Activated B cell treated with CpG ODN at 0.5 μM for 24 hours (primary cell): ENCODE results near the gene DCTN1. TPM values are rescaled to one million over a fixed set of nuclear protein-coding genes. Genes with fewer than 3 reads are reported as not detected.
"Not testable (repeated sequence)": the region's sequence is repeated elsewhere in the genome, so short reads cannot be mapped to it uniquely, and the experiment has no call there.

ENCODE experiments used
- ATAC-seq: fragments of 200-7000 bp; cut with Tn5 transposase; one replicate; pipeline ENCODE4 v1.10.0; 2021; ENCODE audit warnings: low read depth, mild to moderate bottlenecking, moderate library complexity
- CTCF ChIA-PET: fragments of 350-600 bp; sonication (Branson Sonifier 250); formaldehyde crosslinking; loops from one replicate; lab custom pipeline; 2021; ENCODE audit warnings: antibody characterized with exemption; lab: Charles Lee
- POLR2A ChIA-PET: fragments of 350-600 bp; sonication (Branson Sonifier 250); formaldehyde crosslinking; loops from one replicate; lab custom pipeline; 2021; ENCODE audit warnings: antibody characterized with exemption; lab: Charles Lee
- DNase-seq: peaks from one replicate; pipeline ENCODE4 v3.0.0; 2022
- H3K27ac Mint-ChIP-seq: one replicate; pipeline ENCODE4 v1.8.0; 2020; ENCODE audit warnings: mixed read lengths
- H3K27me3 Mint-ChIP-seq: one replicate; pipeline ENCODE4 v1.8.0; 2021; ENCODE audit warnings: mixed read lengths
- H3K36me3 Mint-ChIP-seq: one replicate; pipeline ENCODE4 v1.8.0; 2021; ENCODE audit warnings: low read depth, mixed read lengths
- H3K4me1 Mint-ChIP-seq: one replicate; pipeline ENCODE4 v1.8.0; 2021; ENCODE audit warnings: mixed read lengths
- H3K4me3 Mint-ChIP-seq: one replicate; pipeline ENCODE4 v1.8.0; 2020; ENCODE audit warnings: mild to moderate bottlenecking, mixed read lengths
- H3K9me3 Mint-ChIP-seq: one replicate; pipeline ENCODE4 v1.8.0; 2020; ENCODE audit warnings: mixed read lengths
- CTCF ChIP-seq: fragments of 200-600 bp; IDR thresholded peaks from one replicate; pipeline ENCODE4 v1.8.0; 2022; ENCODE audit warnings: antibody characterized with exemption, mild to moderate bottlenecking
- intact Hi-C: fragments of 100-400 bp; cut with micrococcal nuclease; formaldehyde crosslinking; loops from one replicate; pipeline ENCODE4 v1.15.1; 2024
- total RNA-seq: library from RNA; stranded (reverse); gene quantifications from 2 replicates; pipeline ENCODE4 v1.2.3, GENCODE V29; 2022

DCTN1 gene
- total RNA-seq, 1 donor from 2014 or later, result 137 TPM

GRCh38 chr2:74424995-74425406, 44.9 kb upstream of the DCTN1 start:
- Mint-ChIP-seq H3K4me3 (no peak overlapping the region), H3K4me1 (peaks cover 18% of the 10 kb centered on the region), H3K27me3 (no peaks in the 10 kb centered on the region), H3K27ac (no peak overlapping the region), H3K36me3 (peaks cover 30% of the 10 kb centered on the region), H3K9me3 (no peaks in the 10 kb centered on the region)
- ChIA-PET POLR2A (interaction anchor here (0.7 kb wide), 1 partner anchor 67 kb away, joined by 3 read pairs; no protein-coding TSS in a partner anchor), CTCF (no interaction called here)
- DNase-seq, result no peak
- no peak for TF ChIP-seq CTCF
- intact Hi-C loops, result loop anchor here (5.0 kb wide), 2 partner anchors 47 to 228 kb away; partner anchors contain the start of genes MRPL53 and MTHFD2
- ATAC-seq, result no peak

- H3K36me3 Mint-ChIP-seq, result peaks cover 27% of the 10 kb centered on the region
- H3K27me3 Mint-ChIP-seq, result no peaks in the 10 kb centered on the region
- H3K4me1 Mint-ChIP-seq, result peaks cover 24% of the 10 kb centered on the region
- CTCF ChIA-PET, result no interaction called here
- POLR2A ChIA-PET, result interaction anchor here (0.5 to 0.8 kb wide), 3 partner anchors 15 to 68 kb away, joined by 3 to 4 read pairs (median 3); no protein-coding TSS in a partner anchor
- ATAC-seq (no peak), DNase-seq (no peak)
- no peak overlapping the region for H3K27ac Mint-ChIP-seq
- TF ChIP-seq CTCF, result no peak
- H3K9me3 Mint-ChIP-seq, result no peaks in the 10 kb centered on the region
- no peak overlapping the region for H3K4me3 Mint-ChIP-seq
- intact Hi-C loops, result loop anchor here (5.0 kb wide), 2 partner anchors 48 to 227 kb away; partner anchors contain the start of genes MRPL53 and MTHFD2
Measured at GRCh38 chr2:74424139-74424992, 44.3 kb upstream of the DCTN1 start.

GRCh38 chr2:74423231-74424095, 43.4 kb upstream of the DCTN1 start:
- POLR2A ChIA-PET, result interaction anchor here (0.5 to 0.8 kb wide), 2 partner anchors 16 to 42 kb away, joined by 3 to 4 read pairs; no protein-coding TSS in a partner anchor
- Mint-ChIP-seq H3K27me3 (no peaks in the 10 kb centered on the region), H3K4me3 (peak overlapping the region; percentile 66), H3K27ac (no peak overlapping the region), H3K36me3 (peaks cover 26% of the 10 kb centered on the region), H3K9me3 (no peaks in the 10 kb centered on the region), H3K4me1 (peaks cover 32% of the 10 kb centered on the region)
- CTCF ChIA-PET, result no interaction called here
- intact Hi-C loops, result loop anchor here (5.0 kb wide), 2 partner anchors 49 to 226 kb away; partner anchors contain the start of genes MRPL53 and MTHFD2
- DNase-seq, result no peak
- no peak for TF ChIP-seq CTCF
- no peak for ATAC-seq

- intact Hi-C loops, result loop anchor here (1.0 to 5.0 kb wide), 9 partner anchors 19 to 224 kb away; partner anchors contain the start of genes AUP1, CCDC142, HTRA2 and MRPL53
- ChIA-PET POLR2A (interaction anchor here (0.6 to 4.8 kb wide), 12 partner anchors 15 to 414 kb away, joined by 3 to 35 read pairs (median 4); partner anchors contain the start of genes INO80B, MOGS, MRPL53 and WBP1), CTCF (interaction anchor here (1.2 to 1.6 kb wide), 2 partner anchors 19 to 35 kb away, joined by 3 to 6 read pairs; no protein-coding TSS in a partner anchor)
Measured at GRCh38 chr2:74421221-74421870, 41.2 kb upstream of the DCTN1 start, which contains the start of the genes C2orf81 and WDR54. C2orf81 (minus strand) TSS chr2:74421619; CDS start chr2:74421560, 59 bp downstream. WDR54 (plus strand) TSS chr2:74421730; CDS start chr2:74422154, 424 bp downstream.

GRCh38 chr2:74420443-74421103, 40.5 kb upstream of the DCTN1 start:
- peaks cover 51% of the 10 kb centered on the region for H3K4me1 Mint-ChIP-seq
- peak overlapping the region; percentile 96 for H3K27ac Mint-ChIP-seq
- ChIA-PET POLR2A (interaction anchor here (0.5 to 4.8 kb wide), 15 partner anchors 14 to 415 kb away, joined by 3 to 35 read pairs (median 4); partner anchors contain the start of genes INO80B, MOGS, MRPL53 and WBP1), CTCF (interaction anchor here (0.6 to 1.6 kb wide), 3 partner anchors 20 to 36 kb away, joined by 3 to 6 read pairs (median 3); no protein-coding TSS in a partner anchor)
- H3K27me3 Mint-ChIP-seq, ATAC-seq, H3K9me3 Mint-ChIP-seq, DNase-seq: not testable (repeated sequence)
- intact Hi-C loops, result loop anchor here (1.0 to 5.0 kb wide), 9 partner anchors 20 to 223 kb away; partner anchors contain the start of genes AUP1, CCDC142, HTRA2 and MRPL53
- peaks cover 14% of the 10 kb centered on the region for H3K36me3 Mint-ChIP-seq
- peak overlapping the region; percentile 99 for H3K4me3 Mint-ChIP-seq

More at GRCh38 chr2:74421221-74421870, 41.2 kb upstream of the DCTN1 start, which contains the start of the genes C2orf81 and WDR54:
- DNase-seq (peak; percentile 97), ATAC-seq (peak; percentile 88)
- no peak for TF ChIP-seq CTCF
- peaks cover 17% of the 10 kb centered on the region for H3K36me3 Mint-ChIP-seq
- H3K4me3 Mint-ChIP-seq, result peak within 1 kb of the TSS; percentile 99
- H3K27me3 Mint-ChIP-seq, result no peaks in the 10 kb centered on the region
- H3K9me3 Mint-ChIP-seq, result no peaks in the 10 kb centered on the region
- peak within 1 kb of the TSS; percentile 96 for H3K27ac Mint-ChIP-seq
- H3K4me1 Mint-ChIP-seq, result peaks cover 44% of the 10 kb centered on the region
